BJ (cell line): ENCODE data around the gene TTLL13. TPM values are rescaled to one million over a fixed set of nuclear protein-coding genes. Genes with fewer than 3 reads are reported as not detected.

Experiments used
- CTCF ChIA-PET: fragments of 350-600 bp; formaldehyde crosslinking; extraction: SDS; loops from one replicate; lab custom pipeline; 2021; ENCODE audit warnings: antibody characterized with exemption, inconsistent platforms; lab: Yijun Ruan, JAX
- POLR2A ChIA-PET: fragments of 300-600 bp; sonication (Branson Sonifier 250); formaldehyde crosslinking; extraction: SDS; loops from one replicate; lab custom pipeline; 2021; ENCODE audit warnings: antibody characterized with exemption; lab: Charles Lee
- DNase-seq: peaks from one replicate; pipeline ENCODE4 v3.0.0-alpha.2; 2011; ENCODE audit warnings: low read depth
- H3K27me3 ChIP-seq: 2 replicates; pipeline ENCODE4 v1.6.0; 2011; ENCODE audit warnings: low read length; ENCODE audit not compliant: control insufficient read depth, insufficient read depth
- H3K36me3 ChIP-seq: 2 replicates; pipeline ENCODE4 v1.5.1; 2011; ENCODE audit warnings: low read length; ENCODE audit not compliant: control insufficient read depth, insufficient read depth
- H3K4me3 ChIP-seq: 2 replicates; pipeline ENCODE4 v1.5.1; 2011; ENCODE audit warnings: low read depth, mild to moderate bottlenecking, control low read depth, low read length
- polyA plus RNA-seq: library from polyadenylated mRNA; depleted of rRNA; stranded (reverse); fragments of >200 nt; gene quantifications from 2 replicates; pipeline ENCODE4 v1.2.3, GENCODE V29; 2011
- TF ChIP-seq, protein P1 (sequence below): IDR thresholded peaks from 2 replicates; pipeline ENCODE4 v1.5.1; 2011; ENCODE audit warnings: low read depth, mild to moderate bottlenecking, control low read depth, inconsistent platforms, low read length, moderate library complexity; ENCODE audit not compliant: insufficient read depth

The TTLL13 gene
- polyA plus RNA-seq, 1 experiment, result 0.05 TPM

DNA sequence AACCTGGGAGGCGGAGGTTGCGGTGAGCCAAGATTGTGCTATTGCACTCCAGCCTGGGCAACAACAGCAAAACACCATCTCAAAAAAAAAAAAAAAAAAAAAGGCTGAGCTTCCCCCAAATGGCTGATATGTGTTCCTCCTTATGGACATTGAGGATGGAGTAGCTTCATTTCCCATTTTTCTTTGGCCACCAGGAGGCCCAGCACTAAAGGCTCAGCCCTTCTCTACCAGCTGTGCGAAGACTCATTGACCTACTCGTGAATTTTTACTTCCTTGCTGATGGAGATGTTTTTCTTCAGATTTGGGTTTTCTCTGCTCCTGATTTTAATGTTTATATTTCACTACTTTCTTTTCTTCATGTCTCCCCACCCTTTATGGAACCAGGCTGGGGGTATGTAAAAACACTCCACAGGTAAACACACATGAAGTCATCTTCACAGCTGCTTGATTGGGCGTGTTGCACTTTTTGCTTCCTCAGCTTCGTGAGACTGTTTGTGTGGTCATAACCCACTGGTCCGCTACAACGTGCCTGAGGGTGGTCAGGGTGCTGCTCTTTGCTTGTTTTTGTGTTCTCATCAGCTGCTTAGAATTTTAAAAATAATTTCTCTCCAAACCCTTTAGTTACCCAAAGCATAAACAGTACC lies 34.7 kb upstream of the TTLL13 start:
- DNase-seq, result no peak
- no peaks in the 10 kb centered on the region for H3K27me3 ChIP-seq
- ChIA-PET CTCF (interaction anchor here (0.8 to 1.6 kb wide), 6 partner anchors 10 to 130 kb away, joined by 3 to 5 read pairs (median 4); partner anchors contain the start of genes SEMA4B and TTLL13), POLR2A (no interaction called here)
- no peak overlapping the region for H3K4me3 ChIP-seq
- TF ChIP-seq, protein P1, sequence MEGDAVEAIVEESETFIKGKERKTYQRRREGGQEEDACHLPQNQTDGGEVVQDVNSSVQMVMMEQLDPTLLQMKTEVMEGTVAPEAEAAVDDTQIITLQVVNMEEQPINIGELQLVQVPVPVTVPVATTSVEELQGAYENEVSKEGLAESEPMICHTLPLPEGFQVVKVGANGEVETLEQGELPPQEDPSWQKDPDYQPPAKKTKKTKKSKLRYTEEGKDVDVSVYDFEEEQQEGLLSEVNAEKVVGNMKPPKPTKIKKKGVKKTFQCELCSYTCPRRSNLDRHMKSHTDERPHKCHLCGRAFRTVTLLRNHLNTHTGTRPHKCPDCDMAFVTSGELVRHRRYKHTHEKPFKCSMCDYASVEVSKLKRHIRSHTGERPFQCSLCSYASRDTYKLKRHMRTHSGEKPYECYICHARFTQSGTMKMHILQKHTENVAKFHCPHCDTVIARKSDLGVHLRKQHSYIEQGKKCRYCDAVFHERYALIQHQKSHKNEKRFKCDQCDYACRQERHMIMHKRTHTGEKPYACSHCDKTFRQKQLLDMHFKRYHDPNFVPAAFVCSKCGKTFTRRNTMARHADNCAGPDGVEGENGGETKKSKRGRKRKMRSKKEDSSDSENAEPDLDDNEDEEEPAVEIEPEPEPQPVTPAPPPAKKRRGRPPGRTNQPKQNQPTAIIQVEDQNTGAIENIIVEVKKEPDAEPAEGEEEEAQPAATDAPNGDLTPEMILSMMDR, result peak; percentile 41
- H3K36me3 ChIP-seq, result peaks cover 3% of the 10 kb centered on the region

DNA sequence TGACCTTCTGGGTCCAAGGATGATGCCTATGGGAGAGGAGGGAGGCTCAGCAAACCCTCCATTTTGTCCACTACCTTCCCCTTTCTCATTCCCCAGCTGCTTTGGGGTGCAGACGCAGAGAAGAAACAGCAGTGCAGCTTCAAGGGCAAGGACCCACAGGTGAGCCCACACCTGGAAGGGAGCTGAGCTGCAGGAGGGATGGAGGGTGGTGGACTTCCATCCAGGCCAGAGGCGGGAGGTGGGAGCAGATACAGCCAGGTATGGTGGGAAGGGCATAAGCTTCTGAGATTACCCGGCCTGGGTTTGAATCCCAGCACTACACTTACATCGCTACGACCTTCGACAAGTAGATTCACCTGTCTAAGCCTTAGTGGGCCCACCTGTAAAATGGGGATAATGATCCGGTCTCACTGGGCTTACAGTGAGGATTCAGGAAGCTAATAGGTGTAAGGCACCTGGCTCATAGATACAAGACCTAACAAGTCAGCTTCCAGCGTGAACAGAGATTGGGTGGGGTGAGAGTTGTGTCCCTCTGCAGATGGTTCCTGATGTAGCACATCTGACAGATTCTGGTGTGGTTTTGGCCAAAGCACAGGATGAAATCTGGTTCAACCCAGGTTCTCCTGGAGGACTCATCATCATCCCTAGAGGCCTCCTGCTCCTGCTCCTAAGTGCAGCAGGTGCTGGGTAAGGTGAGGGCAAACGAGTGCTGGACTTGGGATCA lies 31.5 kb upstream of the TTLL13 start:
- TF ChIP-seq, protein P1, result no peak
- Histone ChIP-seq H3K36me3 (peaks cover 2% of the 10 kb centered on the region), H3K4me3 (no peak overlapping the region), H3K27me3 (no peaks in the 10 kb centered on the region)
- no peak for DNase-seq
- POLR2A ChIA-PET, result no interaction called here
- CTCF ChIA-PET, result interaction anchor here (1.1 to 5.5 kb wide), 5 partner anchors 11 to 118 kb away, joined by 3 to 43 read pairs (median 4); partner anchors contain the start of gene SEMA4B

DNA sequence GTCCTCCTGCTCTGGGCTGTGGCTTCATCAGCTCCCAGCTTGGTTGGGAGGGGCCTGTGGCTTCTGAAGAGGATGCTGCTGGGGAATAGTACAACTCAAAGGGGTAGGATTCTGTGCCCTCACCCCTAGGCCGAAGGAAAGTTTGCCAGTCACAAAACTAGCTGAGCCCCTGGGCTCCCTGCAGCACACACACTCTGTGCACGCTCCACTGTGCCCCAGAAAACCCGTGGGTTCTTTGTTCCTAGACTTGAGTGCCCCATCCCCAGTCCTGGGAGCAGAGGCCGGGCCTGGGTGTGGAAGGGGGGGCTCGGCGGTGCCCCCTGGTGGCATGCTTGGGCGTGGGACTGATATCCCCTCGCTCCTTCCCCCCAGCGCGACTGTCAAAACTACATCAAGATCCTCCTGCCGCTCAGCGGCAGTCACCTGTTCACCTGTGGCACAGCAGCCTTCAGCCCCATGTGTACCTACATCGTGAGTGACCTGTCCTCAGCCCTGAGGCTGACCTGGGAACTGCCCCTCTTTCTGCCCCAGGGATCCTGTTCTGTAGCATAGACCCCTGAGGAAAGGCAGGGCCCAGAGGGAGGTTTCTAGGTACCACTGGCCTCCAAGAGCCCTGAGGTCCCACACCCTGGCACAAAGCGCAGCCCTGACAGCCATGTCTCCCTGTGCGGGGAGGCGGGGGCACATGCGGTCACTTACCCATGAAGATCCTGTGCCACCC lies 29.8 kb upstream of the TTLL13 start:
- Histone ChIP-seq H3K4me3 (no peak overlapping the region), H3K27me3 (no peaks in the 10 kb centered on the region), H3K36me3 (peaks cover 12% of the 10 kb centered on the region)
- ChIA-PET CTCF (interaction anchor here (0.9 to 5.5 kb wide), 3 partner anchors 55 to 119 kb away, joined by 3 to 43 read pairs (median 19); partner anchors contain the start of gene IDH2), POLR2A (no interaction called here)
- TF ChIP-seq, protein P1, result peak; percentile 78
- DNase-seq, result no peak

DNA sequence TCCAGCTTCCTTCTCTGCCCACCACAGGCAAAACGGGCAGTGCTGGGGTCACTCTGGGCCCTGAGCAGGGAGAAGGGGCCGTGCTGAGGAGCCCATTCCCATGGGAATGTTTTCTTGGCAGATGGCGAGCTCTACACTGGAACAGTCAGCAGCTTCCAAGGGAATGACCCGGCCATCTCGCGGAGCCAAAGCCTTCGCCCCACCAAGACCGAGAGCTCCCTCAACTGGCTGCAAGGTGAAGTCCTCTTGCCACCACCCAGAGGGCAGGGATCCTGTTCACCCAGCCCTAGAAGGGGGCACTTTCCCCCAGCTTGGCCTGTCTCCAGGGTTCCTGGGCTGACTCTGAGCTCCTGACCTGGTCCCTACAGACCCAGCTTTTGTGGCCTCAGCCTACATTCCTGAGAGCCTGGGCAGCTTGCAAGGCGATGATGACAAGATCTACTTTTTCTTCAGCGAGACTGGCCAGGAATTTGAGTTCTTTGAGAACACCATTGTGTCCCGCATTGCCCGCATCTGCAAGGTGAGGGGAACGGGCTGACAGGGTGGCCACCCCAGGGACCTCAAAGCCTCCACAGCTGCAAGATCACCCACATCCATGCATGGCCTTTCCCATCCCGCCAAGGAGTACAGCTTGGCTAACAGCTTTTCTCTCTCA lies 28.0 kb upstream of the TTLL13 start:
- Histone ChIP-seq H3K27me3 (no peaks in the 10 kb centered on the region), H3K4me3 (no peak overlapping the region), H3K36me3 (peaks cover 23% of the 10 kb centered on the region)
- DNase-seq, result no peak
- ChIA-PET POLR2A (no interaction called here), CTCF (interaction anchor here (0.5 to 5.5 kb wide), 35 partner anchors 10 to 896 kb away, joined by 3 to 46 read pairs (median 4); partner anchors contain the start of genes CIB1, GDPGP1, IDH2 and SEMA4B)
- TF ChIP-seq, protein P1, result peak; percentile 92
